Heart left ventricle (tissue), 16 donors: ENCODE measurements around the gene SUSD6. TPM values are rescaled to one million over a fixed set of nuclear protein-coding genes. Genes with fewer than 3 reads are reported as not detected.

ENCODE experiments used
- ATAC-seq, 4 donors: fragments of 200-7000 bp; cut with Tn5 transposase; one replicate each; pipeline ENCODE4 v1.9.1; 2020 to 2022; ENCODE audit warnings: moderate library complexity in 4 of 4, mild to moderate bottlenecking in 3 of 4, moderate number of reproducible peaks in 1 of 4
- DNase-seq, 5 donors: peaks; one replicate each; pipeline ENCODE4 v3.0.0-alpha.2; 2020
- H3K27ac ChIP-seq, 12 donors: fragments of 200-600 bp; sonication (generic) in 4 of 12; one replicate each; pipeline versions ENCODE4 v1.5.0 to v1.8.0; 2016 to 2022; ENCODE audit warnings: mild to moderate bottlenecking in 2 of 12
- H3K27me3 ChIP-seq, 9 donors: fragments of 200-600 bp; sonication (generic) in 2 of 9; one replicate each; pipeline versions ENCODE4 v1.5.1 to v1.8.0; 2016 to 2022; ENCODE audit warnings: mild to moderate bottlenecking in 3 of 9
- H3K36me3 ChIP-seq, 9 donors: fragments of 200-600 bp; sonication (generic) in 2 of 9; one replicate each; pipeline versions ENCODE4 v1.5.0 to v1.8.0; 2018 to 2022; ENCODE audit warnings: mild to moderate bottlenecking in 2 of 9
- H3K4me1 ChIP-seq, 12 donors: fragments of 200-600 bp; sonication (generic) in 4 of 12; one replicate each; pipeline versions ENCODE4 v1.5.0 to v1.8.0; 2016 to 2022; ENCODE audit warnings: mild to moderate bottlenecking in 3 of 12
- H3K4me3 ChIP-seq, 12 donors: fragments of 200-600 bp; sonication (generic) in 4 of 12; one replicate each; pipeline versions ENCODE4 v1.5.0 to v1.8.0; 2017 to 2022; ENCODE audit warnings: mild to moderate bottlenecking in 9 of 12, moderate library complexity in 4 of 12
- H3K9me3 ChIP-seq, 12 donors: fragments of 200-600 bp; sonication (generic) in 4 of 12; one replicate each; pipeline versions ENCODE4 v1.5.0 to v1.8.0; 2016 to 2022; ENCODE audit warnings: mild to moderate bottlenecking in 1 of 12
- CTCF ChIP-seq, 12 donors: fragments of 200-600 bp; sonication (generic) in 4 of 12; IDR thresholded peaks; one replicate each; pipeline versions ENCODE4 v1.5.0 to v1.8.0; 2018 to 2022; ENCODE audit warnings: antibody characterized with exemption in 12 of 12, mild to moderate bottlenecking in 5 of 12
- POLR2A ChIP-seq, 2 donors: fragments of 450-650 bp; IDR thresholded peaks; one replicate each; pipeline ENCODE4 v1.6.1; 2017; ENCODE audit warnings: antibody characterized with exemption in 2 of 2, mild to moderate bottlenecking in 2 of 2, moderate library complexity in 2 of 2
- WGBS, 4 donors: extraction: QIAGEN DNeasy Blood & Tissue Kit in 2 of 4; methylation state at CpG; one replicate each; pipeline versions ENCODE4 v1.1.5 to v1.1.7; 2013 to 2018; 5-methylcytosine and 5-hydroxymethylcytosine counted together
- intact Hi-C, 10 donors: fragments of 100-400 bp; cut with DNase I; formaldehyde crosslinking; loops; one replicate each; pipeline versions ENCODE4 v1.11.1 to v1.14.2; 2022
- polyA plus RNA-seq, 2 donors: library from polyadenylated mRNA; stranded (reverse); fragments of 200-250 nt; gene quantifications; one replicate each; pipeline ENCODE4 v1.2.3, GENCODE V29; 2013
- total RNA-seq, 9 donors: library from RNA; depleted of rRNA in 2 of 9; stranded (reverse); fragments of >200 nt in 2 of 9; fragmentation: NEBNext Ultra II Directional in 3 of 9; extraction: Animal tissue kit (Norgen Biotek cat#: 25700) in 3 of 9; gene quantifications; one replicate each; pipeline versions ENCODE4 v1.1.0 to v1.2.4, GENCODE V29; 2016 to 2023
- donor health status: ischemic (EF 13 %, LVEDD 7.1; RV severe dilation, severe dysfunction).
- donor health status: healthy with polysubstance abuse.
- donor health status: DM: no; HTN: yes; CAD: no.
- donor health status: DM: no; HTN: no; CAD: no.
- donor health status: ischemic (EF 25% LVEDD 6.9; RV normal size, moderate dysfunction).
- donor health status: ischemic (EF 25% LVEDD 5.7; RV mildly dilated, moderate dysfunction).
- donor health status: healthy.
- donor health status: DM: yes; HTN: yes; CAD: no.
- donor health status: ischemic (EF 35%, LVEDD 5.7; RV mildly dilated, moderate dysfunction).
- donor health status: nonischemic (EF 11% LVEDD 7.7; RV severe dilation, severe dysfunction).
- donor health status: DM: yes; HTN: yes; CAD: no.
- donor health status: PGD.
- donor health status: ischemic (EF 29% LVEDD 5.4; RV normal size, mild dysfunction).
- donor health status: nonischemic (EF 23%, LVEDD 6.1; RV moderate dilation, normal function).

The SUSD6 gene
- total and polyA plus RNA-seq, 11 donors, result 5.8 to 49.2 (median 24.5) TPM

- ATAC-seq (peak in 1 of 4 donors; percentile 12), DNase-seq (peak in 3 of 5 donors; percentile 48 to 52 (median 50))
- intact Hi-C loops, result loop anchor here in 8 of 10 donors (5.0 to 10.0 kb wide), 7 partner anchors 38 to 103 kb away; no protein-coding TSS in a partner anchor
- H3K9me3 ChIP-seq, result no peaks in the 10 kb centered on the region
- WGBS, 4 donors, result 9 to 34% (median 20%) methylated on average over 2 of the region's 2 CpGs
- H3K36me3 ChIP-seq, result peaks cover 0 to 9% (median 0%) of the 10 kb centered on the region in 9 donors
- H3K4me1 ChIP-seq, result peaks cover 25 to 86% (median 81%) of the 10 kb centered on the region in 12 donors
- peak overlapping the region in 4 of 12 donors; percentile 34 to 91 (median 39) for H3K4me3 ChIP-seq
- no peak for TF ChIP-seq CTCF (IDR thresholded peaks at IDR 0.05)
- TF ChIP-seq POLR2A (IDR thresholded peaks at IDR 0.05), result no peak
- H3K27ac ChIP-seq, result peak overlapping the region; percentile 37 to 98 (median 82)
- H3K27me3 ChIP-seq, result no peaks in the 10 kb centered on the region
Observed at GRCh38 chr14:69614592-69614991, 3.2 kb downstream of the SUSD6 start.

DNA sequence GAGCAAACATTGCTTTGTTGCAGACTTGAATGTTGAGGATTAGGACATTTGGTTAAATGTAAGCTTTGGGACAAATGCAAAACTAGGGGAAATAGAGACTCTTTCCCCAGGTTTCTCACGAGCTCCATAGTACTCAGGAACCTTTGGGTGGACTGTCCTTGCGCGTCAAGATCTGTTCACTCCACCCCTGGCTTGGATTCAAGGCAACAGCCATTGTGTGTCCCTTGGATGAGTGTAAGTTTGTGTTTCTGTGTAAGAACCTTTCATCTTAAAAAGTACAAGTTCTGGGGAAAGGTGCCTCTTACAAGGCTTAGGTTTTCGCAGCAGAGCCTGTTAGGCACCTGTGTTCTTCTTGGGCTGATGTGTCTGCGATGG is 3.7 kb downstream of the SUSD6 start:
- H3K9me3 ChIP-seq, result no peaks in the 10 kb centered on the region
- H3K27ac ChIP-seq, result peak overlapping the region; percentile 37 to 98 (median 82)
- 47 to 54% (median 51%) methylated on average over 5 of the region's 5 CpGs for WGBS, 4 donors
- H3K4me3 ChIP-seq, result peak overlapping the region in 9 of 12 donors; percentile 16 to 43 (median 31)
- no peaks in the 10 kb centered on the region for H3K27me3 ChIP-seq
- no peak for ATAC-seq
- peaks cover 0 to 9% (median 0%) of the 10 kb centered on the region in 9 donors for H3K36me3 ChIP-seq
- DNase-seq, result no peak
- peaks cover 25 to 87% (median 84%) of the 10 kb centered on the region in 12 donors for H3K4me1 ChIP-seq
- TF ChIP-seq POLR2A (IDR thresholded peaks at IDR 0.05), result no peak
- TF ChIP-seq CTCF (IDR thresholded peaks at IDR 0.05), result no peak
- intact Hi-C loops, result loop anchor here in 8 of 10 donors (5.0 to 10.0 kb wide), 5 partner anchors 37 to 97 kb away; no protein-coding TSS in a partner anchor

GRCh38 chr14:69615496-69616407 is 4.4 kb downstream of the SUSD6 start:
- Histone ChIP-seq H3K9me3 (no peaks in the 10 kb centered on the region), H3K36me3 (peaks cover 0 to 9% (median 0%) of the 10 kb centered on the region in 9 donors), H3K4me3 (peak overlapping the region in 9 of 12 donors; percentile 16 to 43 (median 31)), H3K27ac (peak overlapping the region; percentile 37 to 98 (median 82)), H3K27me3 (no peaks in the 10 kb centered on the region), H3K4me1 (peaks cover 26 to 87% (median 85%) of the 10 kb centered on the region in 12 donors)
- TF ChIP-seq CTCF (IDR thresholded peaks at IDR 0.05) (peak in 3 of 12 donors; percentile 5 to 12 (median 10)), POLR2A (IDR thresholded peaks at IDR 0.05) (no peak)
- ATAC-seq (peak; percentile 29 to 65 (median 34)), DNase-seq (peak in 4 of 5 donors; percentile 63 to 78 (median 68))
- intact Hi-C loops, result loop anchor here in 8 of 10 donors (5.0 to 10.0 kb wide), 5 partner anchors 37 to 97 kb away; no protein-coding TSS in a partner anchor
- 8 to 12% (median 11%) methylated on average over 9 of the region's 9 CpGs for WGBS, 4 donors

- intact Hi-C loops, result loop anchor here in 8 of 10 donors (5.0 to 10.0 kb wide), 5 partner anchors 36 to 96 kb away; no protein-coding TSS in a partner anchor
- ATAC-seq, result no peak
- WGBS, 4 donors, result 31 to 49% (median 41%) methylated on average over 1 of the region's 1 CpG
- Histone ChIP-seq H3K4me1 (peaks cover 28 to 91% (median 88%) of the 10 kb centered on the region in 12 donors), H3K27me3 (no peaks in the 10 kb centered on the region), H3K9me3 (no peaks in the 10 kb centered on the region), H3K36me3 (peaks cover 0 to 9% (median 0%) of the 10 kb centered on the region in 9 donors), H3K27ac (peak overlapping the region; percentile 37 to 98 (median 82)), H3K4me3 (peak overlapping the region in 8 of 12 donors; percentile 16 to 43 (median 32))
- no peak for TF ChIP-seq POLR2A (IDR thresholded peaks at IDR 0.05)
- no peak for TF ChIP-seq CTCF (IDR thresholded peaks at IDR 0.05)
- DNase-seq, result no peak
Observed at GRCh38 chr14:69616408-69616773, 5.0 kb downstream of the SUSD6 start.
